ENCODE results near the gene GRM1.
"Not testable (repeated sequence)": the region's sequence is repeated elsewhere in the genome, so short reads cannot be mapped to it uniquely, and the experiment has no call there.

The GRM1 gene

GRCh38 chr6:146240322-146240721, 211.5 kb downstream of the GRM1 start:
- TF ChIP-seq CTCF (IDR thresholded peaks at IDR 0.05; ENCODE audit: low read depth, low read length, missing control alignments): no peak

DNA sequence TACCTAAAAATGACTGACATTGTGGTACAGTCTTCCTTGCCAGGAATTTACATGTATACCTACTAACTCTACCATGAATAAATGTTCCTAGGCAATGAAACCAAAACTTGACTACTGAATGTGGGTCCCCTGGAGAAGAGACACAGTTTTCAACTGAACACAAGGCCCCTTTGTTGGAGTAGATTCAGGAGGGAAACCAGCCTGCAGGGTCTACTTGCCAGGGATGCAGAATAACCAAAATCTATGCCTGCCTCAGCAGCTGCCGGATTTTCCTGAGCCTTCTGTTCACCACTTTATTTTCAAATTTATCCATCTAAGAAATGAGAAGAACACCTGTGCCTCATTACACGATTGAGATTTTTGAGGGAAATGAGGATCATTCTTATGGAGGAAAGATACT, 211.9 kb downstream of the GRM1 start:
- DNase-seq: no peak
- TF ChIP-seq CTCF (IDR thresholded peaks at IDR 0.05; ENCODE audit: low read depth, low read length, missing control alignments): no peak
- in situ Hi-C loops (cut with HindIII; ENCODE audit: low pct_ligation_motif_present, low sequenced_read_pairs): no loop called here
- Histone ChIP-seq H3K27ac (no peak overlapping the region), H3K4me3 (ENCODE audit: low read depth, low read length) (no peak overlapping the region), H3K36me3 (replicated peaks) (no peaks in the 10 kb centered on the region), H3K27me3 (replicated peaks) (no peaks in the 10 kb centered on the region)

More at GRCh38 chr6:146240322-146240721, 211.5 kb downstream of the GRM1 start:
- DNase-seq: no peak
- in situ Hi-C loops (cut with HindIII; ENCODE audit: low pct_ligation_motif_present, low sequenced_read_pairs): no loop called here
- H3K36me3 ChIP-seq (replicated peaks): no peaks in the 10 kb centered on the region
- no peaks in the 10 kb centered on the region for H3K27me3 ChIP-seq (replicated peaks)
- H3K4me3 ChIP-seq (ENCODE audit: low read depth, low read length): no peak overlapping the region
- H3K27ac ChIP-seq: no peak overlapping the region

DNA sequence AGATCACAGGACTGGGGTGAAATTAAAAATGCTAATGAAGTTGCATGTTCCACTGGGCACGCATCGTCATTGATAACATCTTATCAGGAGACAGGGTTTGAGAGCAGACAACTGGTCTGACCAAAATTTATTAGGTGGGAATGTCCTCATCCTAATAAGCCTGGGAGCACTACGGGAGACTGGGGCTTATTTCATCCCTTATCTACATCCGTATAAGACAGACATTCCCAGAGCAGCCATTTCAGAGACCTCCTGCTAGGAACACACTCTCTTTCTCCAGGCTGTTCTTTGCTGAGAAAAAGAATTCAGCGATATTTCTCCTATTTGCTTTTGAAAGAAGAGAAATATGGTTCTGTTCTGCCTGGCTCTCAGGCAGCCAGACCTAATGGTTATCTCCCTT, 214.8 kb downstream of the GRM1 start:
- H3K27me3 ChIP-seq (replicated peaks); H3K27ac ChIP-seq; H3K36me3 ChIP-seq (replicated peaks); H3K4me3 ChIP-seq (ENCODE audit: low read depth, low read length); in situ Hi-C loops (cut with HindIII; ENCODE audit: low pct_ligation_motif_present, low sequenced_read_pairs); DNase-seq: not testable (repeated sequence)

- Histone ChIP-seq H3K27ac (no peak overlapping the region), H3K36me3 (replicated peaks) (no peaks in the 10 kb centered on the region), H3K4me3 (ENCODE audit: low read depth, low read length) (no peak overlapping the region), H3K27me3 (replicated peaks) (no peaks in the 10 kb centered on the region)
- TF ChIP-seq CTCF (IDR thresholded peaks at IDR 0.05; ENCODE audit: low read depth, low read length, missing control alignments): no peak
- DNase-seq: no peak
- in situ Hi-C loops (cut with HindIII; ENCODE audit: low pct_ligation_motif_present, low sequenced_read_pairs): no loop called here
Measured at GRCh38 chr6:146244630-146245143, 215.8 kb downstream of the GRM1 start.

- TF ChIP-seq CTCF (IDR thresholded peaks at IDR 0.05; ENCODE audit: low read depth, low read length, missing control alignments): no peak
- no peak overlapping the region for H3K4me3 ChIP-seq (ENCODE audit: low read depth, low read length)
- in situ Hi-C loops (cut with HindIII; ENCODE audit: low pct_ligation_motif_present, low sequenced_read_pairs): no loop called here
- H3K36me3 ChIP-seq (replicated peaks): no peaks in the 10 kb centered on the region
- no peak overlapping the region for H3K27ac ChIP-seq
- DNase-seq: no peak
- H3K27me3 ChIP-seq (replicated peaks): no peaks in the 10 kb centered on the region
Measured at GRCh38 chr6:146246028-146246427, 217.2 kb downstream of the GRM1 start.

DNA sequence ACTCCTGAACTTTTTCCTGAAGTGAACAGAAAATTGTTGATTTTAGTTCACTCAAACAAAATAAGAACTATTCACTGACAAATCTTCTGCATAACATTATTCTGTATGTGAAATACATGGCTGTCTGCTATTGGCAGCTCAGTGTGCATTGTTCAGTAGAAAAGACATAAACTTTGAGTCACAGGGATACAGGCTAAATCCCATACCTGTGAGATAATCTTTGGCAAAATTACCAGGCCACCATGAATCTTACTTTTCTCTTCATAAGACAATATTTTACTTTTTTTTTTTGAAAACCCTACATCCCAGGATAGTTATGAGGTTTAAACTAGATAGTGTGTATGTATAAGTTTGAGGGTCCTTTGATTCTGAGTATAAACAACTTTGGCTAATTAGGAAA, 224.8 kb downstream of the GRM1 start:
- no peaks in the 10 kb centered on the region for H3K36me3 ChIP-seq (replicated peaks)
- DNase-seq: no peak
- TF ChIP-seq CTCF (IDR thresholded peaks at IDR 0.05; ENCODE audit: low read depth, low read length, missing control alignments): no peak
- H3K27ac ChIP-seq: no peak overlapping the region
- no peaks in the 10 kb centered on the region for H3K27me3 ChIP-seq (replicated peaks)
- in situ Hi-C loops (cut with HindIII; ENCODE audit: low pct_ligation_motif_present, low sequenced_read_pairs): no loop called here
- H3K4me3 ChIP-seq (ENCODE audit: low read depth, low read length): no peak overlapping the region
